Left ventricle myocardium inferior (tissue), 1 donor: ENCODE results near the gene SNAPC4. TPM values are rescaled to one million over a fixed set of nuclear protein-coding genes. Genes with fewer than 3 reads are reported as not detected.

ENCODE experiments used
- DNase-seq: peaks from one replicate; pipeline ENCODE4 v3.0.0-alpha.2; 2020
- H3K27ac ChIP-seq: fragments of 200-600 bp; replicated peaks from 2 replicates; pipeline ENCODE4 v1.8.0; 2021
- H3K27me3 ChIP-seq: fragments of 200-600 bp; 2 replicates; pipeline ENCODE4 v1.8.0; 2021; ENCODE audit warnings: low read depth
- H3K36me3 ChIP-seq: fragments of 200-600 bp; 2 replicates; pipeline ENCODE4 v1.8.0; 2021
- H3K4me1 ChIP-seq: fragments of 200-600 bp; 2 replicates; pipeline ENCODE4 v1.8.0; 2021
- H3K4me3 ChIP-seq: fragments of 200-600 bp; 2 replicates; pipeline ENCODE4 v1.8.0; 2021; ENCODE audit warnings: mild to moderate bottlenecking, moderate library complexity
- H3K9me3 ChIP-seq: fragments of 200-600 bp; replicated peaks from 2 replicates; pipeline ENCODE4 v1.8.0; 2021
- CTCF ChIP-seq: fragments of 200-600 bp; IDR thresholded peaks from 2 replicates; pipeline ENCODE4 v1.8.0; 2021; ENCODE audit warnings: antibody characterized with exemption, mild to moderate bottlenecking, borderline replicate concordance
- intact Hi-C: fragments of 100-400 bp; cut with micrococcal nuclease; formaldehyde crosslinking; loops from one replicate; pipeline ENCODE4 v1.11.0; 2022
- total RNA-seq: library from RNA; stranded (reverse); fragmentation: NEBNext Ultra II Directional; extraction: Animal tissue kit (Norgen Biotek cat#: 25700); gene quantifications from one replicate; pipeline ENCODE4 v1.2.1, GENCODE V29; 2021
- donor health status: DM: no; HTN: yes; CAD: no; lungs with severe emphysema.

Gene SNAPC4
- total RNA-seq, 1 donor from 2014 or later = 5.2 TPM

- DNase-seq = no peak
- Histone ChIP-seq H3K27me3 (no peaks in the 10 kb centered on the region), H3K27ac (no peak overlapping the region), H3K9me3 (no peaks in the 10 kb centered on the region), H3K4me3 (no peak overlapping the region), H3K4me1 (peaks cover 27% of the 10 kb centered on the region), H3K36me3 (peaks cover 66% of the 10 kb centered on the region)
- no peak for TF ChIP-seq CTCF
- intact Hi-C loops = no loop called here
These were observed 17.9 kb downstream of the SNAPC4 start for GRCh38 chr9:136381966-136382513.

- DNase-seq = peak; percentile 73
- Histone ChIP-seq H3K9me3 (no peaks in the 10 kb centered on the region), H3K27me3 (no peaks in the 10 kb centered on the region), H3K4me3 (no peak overlapping the region), H3K27ac (no peak overlapping the region), H3K36me3 (peaks cover 64% of the 10 kb centered on the region), H3K4me1 (peaks cover 27% of the 10 kb centered on the region)
- intact Hi-C loops = no loop called here
- no peak for TF ChIP-seq CTCF
These were observed 18.7 kb downstream of the SNAPC4 start for GRCh38 chr9:136381311-136381710.

- Histone ChIP-seq H3K36me3 (peaks cover 55% of the 10 kb centered on the region), H3K27me3 (no peaks in the 10 kb centered on the region), H3K27ac (no peak overlapping the region), H3K4me1 (peaks cover 27% of the 10 kb centered on the region), H3K4me3 (no peak overlapping the region), H3K9me3 (no peaks in the 10 kb centered on the region)
- DNase-seq = no peak
- no peak for TF ChIP-seq CTCF
- intact Hi-C loops = no loop called here
These were observed 19.6 kb downstream of the SNAPC4 start for GRCh38 chr9:136380381-136380780.

GRCh38 chr9:136379891-136380290 is 20.1 kb downstream of the SNAPC4 start:
- H3K27ac ChIP-seq = no peak overlapping the region
- H3K36me3 ChIP-seq = peaks cover 50% of the 10 kb centered on the region
- H3K4me1 ChIP-seq = peaks cover 27% of the 10 kb centered on the region
- H3K27me3 ChIP-seq = no peaks in the 10 kb centered on the region
- no peak overlapping the region for H3K4me3 ChIP-seq
- no peak for TF ChIP-seq CTCF
- intact Hi-C loops = no loop called here
- no peak for DNase-seq
- no peaks in the 10 kb centered on the region for H3K9me3 ChIP-seq

- Histone ChIP-seq H3K36me3 (peaks cover 45% of the 10 kb centered on the region), H3K27me3 (no peaks in the 10 kb centered on the region), H3K27ac (no peak overlapping the region), H3K9me3 (no peaks in the 10 kb centered on the region), H3K4me3 (no peak overlapping the region), H3K4me1 (peaks cover 27% of the 10 kb centered on the region)
- intact Hi-C loops = no loop called here
- TF ChIP-seq CTCF = no peak
- no peak for DNase-seq
These were observed 20.6 kb downstream of the SNAPC4 start for GRCh38 chr9:136379401-136379800.

GRCh38 chr9:136379003-136379287 is 21.0 kb downstream of the SNAPC4 start:
- H3K27me3 ChIP-seq = no peaks in the 10 kb centered on the region
- intact Hi-C loops = no loop called here
- H3K4me1 ChIP-seq = peaks cover 27% of the 10 kb centered on the region
- TF ChIP-seq CTCF = no peak
- H3K27ac ChIP-seq = no peak overlapping the region
- no peaks in the 10 kb centered on the region for H3K9me3 ChIP-seq
- H3K36me3 ChIP-seq = peaks cover 41% of the 10 kb centered on the region
- no peak overlapping the region for H3K4me3 ChIP-seq
- DNase-seq = no peak
